HEK293T (cell line): ENCODE results near the gene NIBAN1.

Experiments
- FOXA1 ChIP-seq: fragments of 450-650 bp; IDR thresholded peaks from 2 replicates; pipeline ENCODE4 v1.6.1; 2016; ENCODE audit warnings: mild to moderate bottlenecking
- FOXM1 ChIP-seq: fragments of 450-650 bp; IDR thresholded peaks from 2 replicates; pipeline ENCODE4 v1.6.1; 2017; ENCODE audit warnings: mild to moderate bottlenecking, borderline replicate concordance
- HDGF ChIP-seq: fragments of 450-650 bp; IDR thresholded peaks from 2 replicates; pipeline ENCODE4 v1.6.1; 2017; ENCODE audit warnings: antibody characterized with exemption, borderline replicate concordance
- LEF1 ChIP-seq: fragments of 450-650 bp; IDR thresholded peaks from 2 replicates; pipeline ENCODE4 v1.6.1; 2017; ENCODE audit warnings: mild to moderate bottlenecking, borderline replicate concordance
- NFRKB ChIP-seq: fragments of 450-650 bp; IDR thresholded peaks from 2 replicates; pipeline ENCODE4 v1.6.1; 2016; ENCODE audit warnings: mild to moderate bottlenecking, moderate library complexity
- PKNOX1 ChIP-seq: fragments of 450-650 bp; IDR thresholded peaks from 2 replicates; pipeline ENCODE4 v1.6.1; 2016
- SP1 ChIP-seq: fragments of 450-650 bp; IDR thresholded peaks from 2 replicates; pipeline ENCODE4 v1.6.1; 2017
- SUZ12 ChIP-seq: fragments of 450-650 bp; IDR thresholded peaks from 2 replicates; pipeline ENCODE4 v1.6.1; 2016; ENCODE audit warnings: mild to moderate bottlenecking
- TARDBP ChIP-seq: fragments of 450-650 bp; IDR thresholded peaks from 2 replicates; pipeline ENCODE4 v1.6.1; 2016
- ZNF384 ChIP-seq: fragments of 450-650 bp; IDR thresholded peaks from 2 replicates; pipeline ENCODE4 v1.6.1; 2016

- TF ChIP-seq LEF1 (no peak), NFRKB (no peak), PKNOX1 (no peak), HDGF (no peak), FOXA1 (no peak), TARDBP (no peak), SP1 (no peak), SUZ12 (no peak), FOXM1 (no peak), ZNF384 (no peak)
Measured at GRCh38 chr1:185017338-185017737, 43.0 kb upstream of the NIBAN1 start.
